Caco-2 (cell line): ENCODE measurements around the gene MLIP. TPM values are rescaled to one million over a fixed set of nuclear protein-coding genes. Genes with fewer than 3 reads are reported as not detected.

Experiments
- BruUV-seq: library from RNA; stranded (reverse); fragments of 400-500 nt; replicated peaks from 2 replicates; lab custom pipeline; 2021; lab: Mats Ljungman, UMichigan
- CTCF ChIA-PET: fragments of 300-600 bp; sonication (Branson Sonifier 250); formaldehyde crosslinking; loops from one replicate; lab custom pipeline; 2022; ENCODE audit warnings: antibody characterized with exemption; lab: Charles Lee
- POLR2A ChIA-PET: fragments of 300-600 bp; sonication (Branson Sonifier 250); formaldehyde crosslinking; loops from one replicate; lab custom pipeline; 2022; ENCODE audit warnings: antibody characterized with exemption; lab: Charles Lee
- DNase-seq, 2 experiments: peaks; one replicate each; pipeline versions ENCODE4 v3.0.0 to v3.0.0-alpha.2; 2020 to 2022
- H3K27me3 ChIP-seq: replicated peaks from 2 replicates; pipeline ENCODE4 v1.6.0; 2011; ENCODE audit warnings: low read length; ENCODE audit not compliant: control insufficient read depth, insufficient read depth
- H3K36me3 ChIP-seq: 2 replicates; pipeline ENCODE4 v1.5.1; 2011; ENCODE audit warnings: low read length; ENCODE audit not compliant: control insufficient read depth, insufficient read depth
- H3K4me1 ChIP-seq: fragments of 250-450 bp; sonication (Bioruptor Pico); 2 replicates; pipeline ENCODE4 v1.5.1; 2020; ENCODE audit warnings: mild to moderate bottlenecking
- H3K4me3 ChIP-seq: 2 replicates; pipeline ENCODE4 v1.5.1; 2011; ENCODE audit warnings: low read depth, mild to moderate bottlenecking, control low read depth, low read length
- H3K9me3 ChIP-seq: fragments of 250-450 bp; sonication (Bioruptor Pico); 2 replicates; pipeline ENCODE4 v1.5.1; 2020; ENCODE audit warnings: mild to moderate bottlenecking, moderate library complexity
- H3K27ac Mint-ChIP-seq: one replicate; pipeline ENCODE4 v1.8.0; 2022; ENCODE audit warnings: mixed read lengths; ENCODE audit not compliant: unreplicated experiment
- H3K27me3 Mint-ChIP-seq: one replicate; pipeline ENCODE4 v1.8.0; 2022; ENCODE audit warnings: mixed read lengths; ENCODE audit not compliant: insufficient read depth, unreplicated experiment
- H3K36me3 Mint-ChIP-seq: one replicate; pipeline ENCODE4 v1.8.0; 2022; ENCODE audit warnings: mild to moderate bottlenecking, mixed read lengths; ENCODE audit not compliant: insufficient read depth, unreplicated experiment
- H3K4me1 Mint-ChIP-seq: one replicate; pipeline ENCODE4 v1.8.0; 2022; ENCODE audit warnings: low read depth, mixed read lengths; ENCODE audit not compliant: unreplicated experiment
- H3K4me3 Mint-ChIP-seq: one replicate; pipeline ENCODE4 v1.8.0; 2022; ENCODE audit warnings: mild to moderate bottlenecking, moderate library complexity, mixed read lengths; ENCODE audit not compliant: unreplicated experiment
- H3K9me3 Mint-ChIP-seq: one replicate; pipeline ENCODE4 v1.8.0; 2022; ENCODE audit warnings: mixed read lengths; ENCODE audit not compliant: unreplicated experiment
- intact Hi-C: fragments of 100-400 bp; cut with micrococcal nuclease; formaldehyde crosslinking; loops from one replicate; pipeline ENCODE4 v1.10.0; 2022; ENCODE audit not compliant: unreplicated experiment
- total RNA-seq: library from RNA; stranded (reverse); gene quantifications from 2 replicates; pipeline ENCODE4 v1.2.3, GENCODE V29; 2022
- TF ChIP-seq, protein P1 (sequence below), 2 experiments: fragments of 200-600 bp in 1 of 2; IDR thresholded peaks; 1 replicate in 1 of 2; 2 replicates in 1 of 2; pipeline versions ENCODE4 v1.5.1 to v1.8.0; 2011 to 2022; ENCODE audit warnings: antibody characterized with exemption in 1 of 2, control low read depth in 1 of 2, inconsistent platforms in 1 of 2, low read depth in 1 of 2, low read length in 1 of 2, mild to moderate bottlenecking in 1 of 2, moderate library complexity in 1 of 2; ENCODE audit not compliant: insufficient read depth in 1 of 2, severe bottlenecking in 1 of 2, unreplicated experiment in 1 of 2

The MLIP gene
- total RNA-seq, 1 experiment from 2014 or later: 0.88 TPM

DNA sequence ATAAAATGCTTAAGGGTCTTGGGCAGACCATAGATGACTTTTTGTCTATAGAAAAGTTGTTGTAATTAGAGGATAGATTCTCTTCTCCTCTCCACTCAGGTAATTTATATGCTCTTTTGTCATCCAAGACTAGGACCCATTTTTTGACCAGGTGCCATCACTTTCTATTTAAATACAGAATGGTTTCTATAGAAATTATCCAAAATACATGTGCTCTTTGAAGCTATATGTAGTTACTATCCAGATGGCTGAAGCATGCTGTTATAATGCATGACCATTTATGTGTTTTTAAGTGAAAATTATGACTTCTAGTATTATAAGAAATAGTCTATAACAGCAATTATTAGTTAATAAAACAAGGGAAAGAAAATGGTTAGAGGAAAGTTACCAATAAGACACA lies 3.0 kb upstream of the MLIP start:
- Histone ChIP-seq H3K36me3 (no peaks in the 10 kb centered on the region), H3K4me3 (no peak overlapping the region), H3K4me1 (no peaks in the 10 kb centered on the region), H3K27me3 (no peaks in the 10 kb centered on the region), H3K9me3 (no peaks in the 10 kb centered on the region)
- ChIA-PET CTCF (no interaction called here), POLR2A (no interaction called here)
- TF ChIP-seq, protein P1, sequence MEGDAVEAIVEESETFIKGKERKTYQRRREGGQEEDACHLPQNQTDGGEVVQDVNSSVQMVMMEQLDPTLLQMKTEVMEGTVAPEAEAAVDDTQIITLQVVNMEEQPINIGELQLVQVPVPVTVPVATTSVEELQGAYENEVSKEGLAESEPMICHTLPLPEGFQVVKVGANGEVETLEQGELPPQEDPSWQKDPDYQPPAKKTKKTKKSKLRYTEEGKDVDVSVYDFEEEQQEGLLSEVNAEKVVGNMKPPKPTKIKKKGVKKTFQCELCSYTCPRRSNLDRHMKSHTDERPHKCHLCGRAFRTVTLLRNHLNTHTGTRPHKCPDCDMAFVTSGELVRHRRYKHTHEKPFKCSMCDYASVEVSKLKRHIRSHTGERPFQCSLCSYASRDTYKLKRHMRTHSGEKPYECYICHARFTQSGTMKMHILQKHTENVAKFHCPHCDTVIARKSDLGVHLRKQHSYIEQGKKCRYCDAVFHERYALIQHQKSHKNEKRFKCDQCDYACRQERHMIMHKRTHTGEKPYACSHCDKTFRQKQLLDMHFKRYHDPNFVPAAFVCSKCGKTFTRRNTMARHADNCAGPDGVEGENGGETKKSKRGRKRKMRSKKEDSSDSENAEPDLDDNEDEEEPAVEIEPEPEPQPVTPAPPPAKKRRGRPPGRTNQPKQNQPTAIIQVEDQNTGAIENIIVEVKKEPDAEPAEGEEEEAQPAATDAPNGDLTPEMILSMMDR (IDR thresholded peaks at IDR 0.05; ENCODE audit: insufficient read depth in 1 of 2, low read depth in 1 of 2, low read length in 1 of 2, severe bottlenecking in 1 of 2, unreplicated experiment in 1 of 2): no peak
- Mint-ChIP-seq H3K9me3 (no peaks in the 10 kb centered on the region), H3K27me3 (peaks cover 30% of the 10 kb centered on the region), H3K4me3 (no peak overlapping the region), H3K4me1 (no peaks in the 10 kb centered on the region), H3K36me3 (no peaks in the 10 kb centered on the region), H3K27ac (no peak overlapping the region)
- BruUV-seq: no TSS peak
- intact Hi-C loops: no loop called here
- no peak for DNase-seq

DNA sequence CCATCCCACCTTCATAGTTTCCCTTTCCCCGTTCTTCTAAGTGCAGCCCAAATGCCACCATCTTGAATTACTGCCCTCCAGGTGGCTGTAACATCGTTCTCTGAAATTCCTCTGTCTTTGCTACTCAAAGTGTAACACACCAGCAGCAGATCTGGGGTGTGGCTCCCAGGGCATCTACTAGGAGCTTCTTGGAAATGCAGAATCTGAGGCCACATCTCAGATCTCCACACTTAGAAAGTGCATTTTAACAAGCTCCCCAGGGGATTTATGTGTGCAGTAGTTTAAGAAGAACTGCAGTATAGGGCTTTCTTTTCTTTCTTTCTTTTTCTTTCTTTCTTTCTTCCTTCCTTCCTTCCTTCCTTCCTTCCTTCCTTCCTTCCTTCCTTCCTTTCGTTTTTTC lies 1.7 kb upstream of the MLIP start:
- H3K4me1 ChIP-seq: no peaks in the 10 kb centered on the region
- Mint-ChIP-seq H3K4me3 (no peak overlapping the region), H3K4me1 (no peaks in the 10 kb centered on the region), H3K27me3 (peaks cover 24% of the 10 kb centered on the region), H3K9me3 (no peaks in the 10 kb centered on the region), H3K27ac (no peak overlapping the region), H3K36me3 (no peaks in the 10 kb centered on the region)
- no peak overlapping the region for H3K4me3 ChIP-seq
- H3K9me3 ChIP-seq: no peaks in the 10 kb centered on the region
- CTCF ChIA-PET: no interaction called here
- POLR2A ChIA-PET: no interaction called here
- no peaks in the 10 kb centered on the region for H3K36me3 ChIP-seq
- TF ChIP-seq, protein P1 (IDR thresholded peaks at IDR 0.05; ENCODE audit: insufficient read depth in 1 of 2, low read depth in 1 of 2, low read length in 1 of 2, severe bottlenecking in 1 of 2, unreplicated experiment in 1 of 2): no peak
- intact Hi-C loops: no loop called here
- H3K27me3 ChIP-seq: no peaks in the 10 kb centered on the region
- DNase-seq: no peak
- no TSS peak for BruUV-seq

DNA sequence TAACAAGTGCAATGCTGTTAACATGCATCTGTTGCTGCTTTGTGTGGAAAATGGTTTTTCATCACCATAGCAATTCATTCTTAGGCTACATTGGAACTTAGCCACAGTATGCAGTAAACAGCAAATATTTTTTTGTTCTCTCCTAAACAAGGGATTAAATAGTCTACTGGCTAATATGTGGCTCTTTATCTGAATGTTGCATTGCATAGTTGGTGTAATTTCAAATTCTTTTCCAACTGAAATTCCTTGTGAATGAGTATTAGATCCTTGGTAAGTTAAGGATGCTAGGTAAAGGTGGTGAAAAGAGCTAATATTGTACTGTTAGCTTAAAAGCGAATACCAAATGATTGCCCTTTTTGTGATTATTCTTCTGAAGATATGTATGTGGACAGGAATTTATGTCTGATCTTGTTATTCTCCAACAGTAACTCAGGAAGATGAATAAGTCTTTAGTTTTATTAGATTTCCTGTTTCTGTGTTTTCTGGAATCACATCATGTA lies 958 bp downstream of the MLIP start:
- no peak overlapping the region for H3K4me3 Mint-ChIP-seq
- no peaks in the 10 kb centered on the region for H3K36me3 ChIP-seq
- intact Hi-C loops: no loop called here
- H3K9me3 ChIP-seq: no peaks in the 10 kb centered on the region
- no peaks in the 10 kb centered on the region for H3K9me3 Mint-ChIP-seq
- H3K4me3 ChIP-seq: no peak overlapping the region
- TF ChIP-seq, protein P1 (IDR thresholded peaks at IDR 0.05; ENCODE audit: insufficient read depth in 1 of 2, low read depth in 1 of 2, low read length in 1 of 2, severe bottlenecking in 1 of 2, unreplicated experiment in 1 of 2): no peak
- H3K27ac Mint-ChIP-seq: no peak overlapping the region
- H3K4me1 ChIP-seq: no peaks in the 10 kb centered on the region
- H3K36me3 Mint-ChIP-seq: no peaks in the 10 kb centered on the region
- no peaks in the 10 kb centered on the region for H3K27me3 ChIP-seq
- no peaks in the 10 kb centered on the region for H3K4me1 Mint-ChIP-seq
- CTCF ChIA-PET: no interaction called here
- POLR2A ChIA-PET: no interaction called here
- H3K27me3 Mint-ChIP-seq: peaks cover 13% of the 10 kb centered on the region
- DNase-seq: no peak
- BruUV-seq: no TSS peak
